Myocyte (in vitro differentiated cells): ENCODE data around the gene ZIM2. TPM values are rescaled to one million over a fixed set of nuclear protein-coding genes. Genes with fewer than 3 reads are reported as not detected.

Experiments used
- DNase-seq: peaks from one replicate; pipeline ENCODE4 v3.0.0-alpha.2; 2012; ENCODE audit warnings: low read depth
- total RNA-seq: library from RNA; depleted of rRNA; stranded (reverse); fragments of >200 nt; gene quantifications from 2 replicates; pipeline ENCODE4 v1.2.3, GENCODE V29; 2014

The ZIM2 gene
- total RNA-seq, 1 donor from 2014 or later, result not detected

GRCh38 chr19:56839652-56840450, 675 bp downstream of the ZIM2 start:
- no peak for DNase-seq

GRCh38 chr19:56838909-56839651, 1.4 kb downstream of the ZIM2 start:
- DNase-seq, result no peak

GRCh38 chr19:56838024-56838908, 2.3 kb downstream of the ZIM2 start:
- no peak for DNase-seq

- DNase-seq, result no peak
These were observed 3.0 kb downstream of the ZIM2 start for GRCh38 chr19:56837492-56838023.

- no peak for DNase-seq
These were observed 3.5 kb downstream of the ZIM2 start for GRCh38 chr19:56837004-56837403.

- DNase-seq, result no peak
These were observed 4.5 kb downstream of the ZIM2 start for GRCh38 chr19:56836059-56836458.

- no peak for DNase-seq
These were observed 5.1 kb downstream of the ZIM2 start for GRCh38 chr19:56835401-56835800.

GRCh38 chr19:56834564-56835375, 5.8 kb downstream of the ZIM2 start:
- DNase-seq, result no peak

- DNase-seq, result no peak
These were observed 8.1 kb downstream of the ZIM2 start for GRCh38 chr19:56832352-56832928.

GRCh38 chr19:56831255-56831654, 9.3 kb downstream of the ZIM2 start:
- no peak for DNase-seq

- no peak for DNase-seq
These were observed 10.9 kb downstream of the ZIM2 start for GRCh38 chr19:56829596-56829995.

GRCh38 chr19:56827708-56828107, 12.8 kb downstream of the ZIM2 start:
- DNase-seq, result no peak

GRCh38 chr19:56823956-56824355, 16.6 kb downstream of the ZIM2 start:
- DNase-seq, result no peak

- DNase-seq, result no peak
These were observed 17.1 kb downstream of the ZIM2 start for GRCh38 chr19:56823417-56823816.

GRCh38 chr19:56822755-56823154, 17.8 kb downstream of the ZIM2 start:
- no peak for DNase-seq

- no peak for DNase-seq
These were observed 18.9 kb downstream of the ZIM2 start for GRCh38 chr19:56821675-56822074.

GRCh38 chr19:56821209-56821608, 19.3 kb downstream of the ZIM2 start:
- no peak for DNase-seq

GRCh38 chr19:56819166-56819565, 21.4 kb downstream of the ZIM2 start:
- DNase-seq, result no peak

GRCh38 chr19:56814656-56815055, 25.9 kb downstream of the ZIM2 start:
- DNase-seq, result no peak

GRCh38 chr19:56813531-56813930, 27.0 kb downstream of the ZIM2 start:
- DNase-seq, result no peak
